HUDEP-2 (cell line): ENCODE results near the gene PFDN1.

Experiments used
- DNase-seq, 76 experiments: peaks; one replicate each; lab custom pipeline; 2025; ENCODE audit not compliant: unreplicated experiment in 76 of 76; lab: John Stamatoyannopoulos, UW

PFDN1 gene

GRCh38 chr5:140302786-140303639, at the start of gene PFDN1:
Gene PFDN1 (minus strand): TSS chr5:140303101. CDS start chr5:140303073, 28 bp downstream.
- peak in 75 of 76 experiments; percentile 25 to 93 (median 85) for DNase-seq

- peak in 47 of 76 experiments; percentile 6 to 79 (median 55) for DNase-seq
Observed at GRCh38 chr5:140351609-140352334, 48.9 kb upstream of the PFDN1 start.

GRCh38 chr5:140349244-140349643, 46.3 kb upstream of the PFDN1 start:
- no peak for DNase-seq

GRCh38 chr5:140348104-140348503, 45.2 kb upstream of the PFDN1 start:
- DNase-seq = no peak

- DNase-seq = no peak
Observed at GRCh38 chr5:140347360-140347759, 44.5 kb upstream of the PFDN1 start.

GRCh38 chr5:140346348-140347221, 43.7 kb upstream of the PFDN1 start, which contains the start of gene HBEGF:
Gene HBEGF (minus strand): TSS chr5:140346603. CDS start chr5:140346328, 275 bp downstream.
- peak in 69 of 76 experiments; percentile 16 to 77 (median 58) for DNase-seq

GRCh38 chr5:140345919-140346347, 43.0 kb upstream of the PFDN1 start:
- DNase-seq = peak in 1 of 76 experiments; percentile 43

GRCh38 chr5:140344683-140345423, 42.0 kb upstream of the PFDN1 start:
- DNase-seq = no peak

GRCh38 chr5:140343849-140344248, 40.9 kb upstream of the PFDN1 start:
- DNase-seq = peak in 1 of 76 experiments; percentile 15

GRCh38 chr5:140342896-140343295, 40.0 kb upstream of the PFDN1 start:
- DNase-seq = no peak

GRCh38 chr5:140342287-140342686, 39.4 kb upstream of the PFDN1 start:
- no peak for DNase-seq

GRCh38 chr5:140341591-140341990, 38.7 kb upstream of the PFDN1 start:
- DNase-seq = no peak

GRCh38 chr5:140340605-140341121, 37.8 kb upstream of the PFDN1 start:
- no peak for DNase-seq

- no peak for DNase-seq
Observed at GRCh38 chr5:140339636-140340035, 36.7 kb upstream of the PFDN1 start.

GRCh38 chr5:140338908-140339307, 36.0 kb upstream of the PFDN1 start:
- DNase-seq = no peak

- no peak for DNase-seq
Observed at GRCh38 chr5:140338336-140338735, 35.4 kb upstream of the PFDN1 start.

- DNase-seq = no peak
Observed at GRCh38 chr5:140337880-140338279, 35.0 kb upstream of the PFDN1 start.

- DNase-seq = no peak
Observed at GRCh38 chr5:140336388-140336787, 33.5 kb upstream of the PFDN1 start.

GRCh38 chr5:140331638-140332037, 28.7 kb upstream of the PFDN1 start:
- no peak for DNase-seq
